Suprapubic skin (tissue), 4 donors: Measurements from ENCODE around the gene LRPAP1.
"Not testable (repeated sequence)": the region's sequence is repeated elsewhere in the genome, so short reads cannot be mapped to it uniquely, and the experiment has no call there.

Source experiments
- CTCF ChIP-seq, 2 donors: fragments of 200-600 bp in 1 of 2; fragments of 450-650 bp in 1 of 2; sonication (generic) in 1 of 2; IDR thresholded peaks; one replicate each; pipeline ENCODE4 v1.5.1; 2016 to 2019; ENCODE audit warnings: antibody characterized with exemption in 2 of 2, mild to moderate bottlenecking in 1 of 2, moderate library complexity in 1 of 2
- EP300 ChIP-seq: sonication (generic); formaldehyde crosslinking; IDR thresholded peaks from one replicate; pipeline ENCODE4 v1.6.1; 2017; ENCODE audit warnings: antibody characterized with exemption
- POLR2A ChIP-seq, 2 donors: fragments of 450-650 bp; IDR thresholded peaks; one replicate each; pipeline ENCODE4 v1.6.1; 2017; ENCODE audit warnings: antibody characterized with exemption in 2 of 2, mild to moderate bottlenecking in 2 of 2, moderate library complexity in 2 of 2
- POLR2AphosphoS5 ChIP-seq, 3 donors: sonication (generic); formaldehyde crosslinking; IDR thresholded peaks; one replicate each; pipeline ENCODE4 v1.6.1; 2017; ENCODE audit warnings: antibody characterized with exemption in 3 of 3

GRCh38 chr4:3564948-3565347 lies 32.7 kb upstream of the LRPAP1 start:
- not testable (repeated sequence) for TF ChIP-seq POLR2AphosphoS5 (IDR thresholded peaks at IDR 0.05); POLR2A (IDR thresholded peaks at IDR 0.05); CTCF (IDR thresholded peaks at IDR 0.05); EP300
